Measurements from ENCODE around the gene PPIE.
A peak's percentile ranks its signal among the peaks of the same experiment; 100 is the strongest.
"Not testable (repeated sequence)": the region's sequence is repeated elsewhere in the genome, so short reads cannot be mapped to it uniquely, and the experiment has no call there.

The PPIE gene

GRCh38 chr1:39777896-39778295 lies 39.2 kb downstream of the PPIE start:
- not testable (repeated sequence) for H3K4me3 Mint-ChIP-seq; ATAC-seq (replicated peaks; ENCODE audit: extremely low read depth, poor library complexity, severe bottlenecking); H3K9me3 Mint-ChIP-seq; H3K36me3 Mint-ChIP-seq (ENCODE audit: insufficient read depth); H3K4me1 Mint-ChIP-seq; DNase-seq (ENCODE audit: low spot score in 2 of 2); H3K27me3 Mint-ChIP-seq; H3K27ac Mint-ChIP-seq (ENCODE audit: low read depth)

- H3K36me3 Mint-ChIP-seq (ENCODE audit: insufficient read depth); H3K4me3 Mint-ChIP-seq; H3K9me3 Mint-ChIP-seq; H3K4me1 Mint-ChIP-seq; ATAC-seq (replicated peaks; ENCODE audit: extremely low read depth, poor library complexity, severe bottlenecking); H3K27ac Mint-ChIP-seq (ENCODE audit: low read depth); H3K27me3 Mint-ChIP-seq; DNase-seq (ENCODE audit: low spot score in 2 of 2): not testable (repeated sequence)
Observed at GRCh38 chr1:39778463-39779099, 39.9 kb downstream of the PPIE start.

- no peak overlapping the region for H3K27ac Mint-ChIP-seq (ENCODE audit: low read depth)
- peaks cover 5% of the 10 kb centered on the region for H3K4me1 Mint-ChIP-seq
- no peak for DNase-seq (ENCODE audit: low spot score in 2 of 2)
- ATAC-seq (replicated peaks; ENCODE audit: extremely low read depth, poor library complexity, severe bottlenecking): no peak
- H3K4me3 Mint-ChIP-seq: no peak overlapping the region
- H3K27me3 Mint-ChIP-seq: no peaks in the 10 kb centered on the region
- H3K36me3 Mint-ChIP-seq (ENCODE audit: insufficient read depth): no peaks in the 10 kb centered on the region
- no peaks in the 10 kb centered on the region for H3K9me3 Mint-ChIP-seq
Observed at GRCh38 chr1:39779137-39779536, 40.5 kb downstream of the PPIE start.

GRCh38 chr1:39779821-39780220 lies 41.1 kb downstream of the PPIE start:
- H3K4me1 Mint-ChIP-seq: peaks cover 5% of the 10 kb centered on the region
- no peak overlapping the region for H3K27ac Mint-ChIP-seq (ENCODE audit: low read depth)
- no peaks in the 10 kb centered on the region for H3K9me3 Mint-ChIP-seq
- H3K4me3 Mint-ChIP-seq: no peak overlapping the region
- DNase-seq (ENCODE audit: low spot score in 2 of 2) (no peak), ATAC-seq (replicated peaks; ENCODE audit: extremely low read depth, poor library complexity, severe bottlenecking) (no peak)
- no peaks in the 10 kb centered on the region for H3K36me3 Mint-ChIP-seq (ENCODE audit: insufficient read depth)
- no peaks in the 10 kb centered on the region for H3K27me3 Mint-ChIP-seq

GRCh38 chr1:39781349-39781715 lies 42.6 kb downstream of the PPIE start:
- Mint-ChIP-seq H3K4me1 (peaks cover 2% of the 10 kb centered on the region), H3K27me3 (no peaks in the 10 kb centered on the region), H3K4me3 (no peak overlapping the region)

GRCh38 chr1:39782103-39782502 lies 43.4 kb downstream of the PPIE start:
- Mint-ChIP-seq H3K36me3 (ENCODE audit: insufficient read depth) (peaks cover 2% of the 10 kb centered on the region), H3K9me3 (no peaks in the 10 kb centered on the region), H3K27ac (ENCODE audit: low read depth) (no peak overlapping the region), H3K4me1 (peaks cover 3% of the 10 kb centered on the region), H3K27me3 (no peaks in the 10 kb centered on the region), H3K4me3 (no peak overlapping the region)
- no peak for DNase-seq (ENCODE audit: low spot score in 2 of 2)
- ATAC-seq (replicated peaks; ENCODE audit: extremely low read depth, poor library complexity, severe bottlenecking): no peak

More at GRCh38 chr1:39781349-39781715, 42.6 kb downstream of the PPIE start:
- DNase-seq (ENCODE audit: low spot score in 2 of 2) (no peak), ATAC-seq (replicated peaks; ENCODE audit: extremely low read depth, poor library complexity, severe bottlenecking) (no peak)
- no peaks in the 10 kb centered on the region for H3K9me3 Mint-ChIP-seq
- no peaks in the 10 kb centered on the region for H3K36me3 Mint-ChIP-seq (ENCODE audit: insufficient read depth)
- no peak overlapping the region for H3K27ac Mint-ChIP-seq (ENCODE audit: low read depth)

GRCh38 chr1:39782685-39783084 lies 44.0 kb downstream of the PPIE start:
- H3K36me3 Mint-ChIP-seq (ENCODE audit: insufficient read depth); DNase-seq (ENCODE audit: low spot score in 2 of 2); H3K27ac Mint-ChIP-seq (ENCODE audit: low read depth); H3K4me3 Mint-ChIP-seq; H3K4me1 Mint-ChIP-seq; H3K9me3 Mint-ChIP-seq; H3K27me3 Mint-ChIP-seq; ATAC-seq (replicated peaks; ENCODE audit: extremely low read depth, poor library complexity, severe bottlenecking): not testable (repeated sequence)

- peak overlapping the region; percentile 64 for H3K4me3 Mint-ChIP-seq
- not testable (repeated sequence) for H3K36me3 Mint-ChIP-seq (ENCODE audit: insufficient read depth); H3K27ac Mint-ChIP-seq (ENCODE audit: low read depth); H3K9me3 Mint-ChIP-seq; DNase-seq (ENCODE audit: low spot score in 2 of 2); H3K27me3 Mint-ChIP-seq; ATAC-seq (replicated peaks; ENCODE audit: extremely low read depth, poor library complexity, severe bottlenecking)
- H3K4me1 Mint-ChIP-seq: peaks cover 17% of the 10 kb centered on the region
Observed at GRCh38 chr1:39786303-39787107, 47.8 kb downstream of the PPIE start.

- not testable (repeated sequence) for ATAC-seq (replicated peaks; ENCODE audit: extremely low read depth, poor library complexity, severe bottlenecking); H3K36me3 Mint-ChIP-seq (ENCODE audit: insufficient read depth); H3K9me3 Mint-ChIP-seq; DNase-seq (ENCODE audit: low spot score in 2 of 2); H3K27ac Mint-ChIP-seq (ENCODE audit: low read depth); H3K27me3 Mint-ChIP-seq
- Mint-ChIP-seq H3K4me3 (peak overlapping the region; percentile 64), H3K4me1 (peaks cover 17% of the 10 kb centered on the region)
Observed at GRCh38 chr1:39787108-39787375, 48.4 kb downstream of the PPIE start.

- Mint-ChIP-seq H3K9me3 (no peaks in the 10 kb centered on the region), H3K36me3 (ENCODE audit: insufficient read depth) (peaks cover 4% of the 10 kb centered on the region), H3K4me3 (peak overlapping the region; percentile 64), H3K4me1 (peaks cover 20% of the 10 kb centered on the region), H3K27me3 (no peaks in the 10 kb centered on the region), H3K27ac (ENCODE audit: low read depth) (no peak overlapping the region)
- ATAC-seq (replicated peaks; ENCODE audit: extremely low read depth, poor library complexity, severe bottlenecking) (no peak), DNase-seq (ENCODE audit: low spot score in 2 of 2) (no peak)
Observed at GRCh38 chr1:39787468-39787867, 48.8 kb downstream of the PPIE start.

- H3K36me3 Mint-ChIP-seq (ENCODE audit: insufficient read depth); H3K27me3 Mint-ChIP-seq: not testable (repeated sequence)
- peak overlapping the region; percentile 64 for H3K4me3 Mint-ChIP-seq
Observed at GRCh38 chr1:39787964-39788363, 49.3 kb downstream of the PPIE start.

GRCh38 chr1:39788426-39788757 lies 49.7 kb downstream of the PPIE start:
- peaks cover 25% of the 10 kb centered on the region for H3K4me1 Mint-ChIP-seq
- H3K9me3 Mint-ChIP-seq: no peaks in the 10 kb centered on the region
- ATAC-seq (replicated peaks; ENCODE audit: extremely low read depth, poor library complexity, severe bottlenecking): peak; percentile 34
- DNase-seq (ENCODE audit: low spot score in 2 of 2): no peak
- no peak overlapping the region for H3K27ac Mint-ChIP-seq (ENCODE audit: low read depth)
- peak overlapping the region; percentile 82 for H3K4me3 Mint-ChIP-seq
- no peaks in the 10 kb centered on the region for H3K27me3 Mint-ChIP-seq
- H3K36me3 Mint-ChIP-seq (ENCODE audit: insufficient read depth): peaks cover 4% of the 10 kb centered on the region

More at GRCh38 chr1:39787964-39788363, 49.3 kb downstream of the PPIE start:
- H3K27ac Mint-ChIP-seq (ENCODE audit: low read depth); DNase-seq (ENCODE audit: low spot score in 2 of 2); ATAC-seq (replicated peaks; ENCODE audit: extremely low read depth, poor library complexity, severe bottlenecking); H3K9me3 Mint-ChIP-seq: not testable (repeated sequence)
- peaks cover 25% of the 10 kb centered on the region for H3K4me1 Mint-ChIP-seq

GRCh38 chr1:39788758-39789570 lies 50.3 kb downstream of the PPIE start, which contains the start of gene BMP8B:
BMP8B (minus strand) TSS chr1:39788865; CDS start chr1:39788485, 380 bp downstream.
- peaks cover 4% of the 10 kb centered on the region for H3K36me3 Mint-ChIP-seq (ENCODE audit: insufficient read depth)
- peak within 1 kb of the TSS; percentile 82 for H3K4me3 Mint-ChIP-seq
- H3K27ac Mint-ChIP-seq (ENCODE audit: low read depth): peak within 1 kb of the TSS; percentile 22
- ATAC-seq (replicated peaks; ENCODE audit: extremely low read depth, poor library complexity, severe bottlenecking) (peak; percentile 66), DNase-seq (ENCODE audit: low spot score in 2 of 2) (peak in 1 of 2 donors; percentile 34)
- peaks cover 25% of the 10 kb centered on the region for H3K4me1 Mint-ChIP-seq
- no peaks in the 10 kb centered on the region for H3K27me3 Mint-ChIP-seq
- no peaks in the 10 kb centered on the region for H3K9me3 Mint-ChIP-seq

Data from central memory CD8-positive, alpha-beta T cell (primary cell).